GM13977 (cell line): ENCODE results near the gene RAP2A.

Source experiments
- DNase-seq: peaks from one replicate; pipeline ENCODE4 v3.0.0; 2012; ENCODE audit warnings: low spot score
- CTCF ChIP-seq: IDR thresholded peaks from 2 replicates; pipeline ENCODE4 v1.5.1; 2012; ENCODE audit warnings: mild to moderate bottlenecking, control low read depth; ENCODE audit not compliant: insufficient read depth; ENCODE audit errors: extremely low read depth, missing control alignments
- in situ Hi-C: fragments of 300-500 bp; cut with MboI; formaldehyde crosslinking; loops from one replicate; pipeline ENCODE4 v1.12.0; 2022; ENCODE audit warnings: low sequenced_read_pairs, low pct_unique_long_range_greater_than_20kb, mixed read lengths, inconsistent platforms; ENCODE audit not compliant: unreplicated experiment

The RAP2A gene

DNA sequence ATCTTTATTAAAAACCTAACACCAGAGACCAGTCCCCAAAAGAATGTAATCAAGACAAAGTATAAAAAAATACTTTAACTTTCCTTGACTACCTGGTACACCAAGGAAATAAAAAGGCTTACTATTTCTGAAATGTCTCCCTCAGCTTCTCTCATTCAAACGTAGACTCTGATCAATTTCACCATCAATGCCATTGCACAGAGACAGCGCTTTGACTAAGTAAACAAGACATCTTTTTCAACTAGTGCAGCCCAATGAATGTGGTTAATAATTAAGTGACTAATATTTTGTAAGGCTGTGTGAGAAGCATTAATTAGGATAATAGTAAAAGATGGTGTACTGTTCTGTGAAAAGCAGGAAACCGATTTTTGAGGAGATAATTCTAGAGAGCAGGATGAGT lies 7.3 kb upstream of the RAP2A start:
- no peak for DNase-seq
- no peak for TF ChIP-seq CTCF
- in situ Hi-C loops: no loop called here

GRCh38 chr13:97429681-97430081 lies 4.3 kb upstream of the RAP2A start:
- no peak for TF ChIP-seq CTCF
- in situ Hi-C loops: no loop called here
- DNase-seq: no peak

DNA sequence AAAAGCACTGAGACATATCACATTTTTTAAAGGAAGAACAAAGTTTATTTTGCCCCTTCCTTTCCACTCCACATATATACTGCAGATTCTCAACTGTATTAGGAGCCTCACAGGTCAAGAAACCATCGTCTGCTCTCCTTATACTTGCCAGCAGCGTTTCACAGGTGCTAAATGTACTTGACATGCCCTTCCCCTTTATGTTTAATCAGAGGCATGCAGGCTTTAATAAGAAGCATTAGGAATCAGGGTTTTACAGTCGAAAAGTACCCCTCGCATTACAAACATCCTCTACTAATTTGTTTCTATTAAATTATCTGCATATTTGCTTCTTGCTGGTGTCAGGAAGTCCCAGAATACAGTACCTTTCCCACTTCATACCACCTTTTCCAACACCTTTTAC lies 3.7 kb upstream of the RAP2A start:
- in situ Hi-C loops: no loop called here
- TF ChIP-seq CTCF: no peak
- DNase-seq: no peak

DNA sequence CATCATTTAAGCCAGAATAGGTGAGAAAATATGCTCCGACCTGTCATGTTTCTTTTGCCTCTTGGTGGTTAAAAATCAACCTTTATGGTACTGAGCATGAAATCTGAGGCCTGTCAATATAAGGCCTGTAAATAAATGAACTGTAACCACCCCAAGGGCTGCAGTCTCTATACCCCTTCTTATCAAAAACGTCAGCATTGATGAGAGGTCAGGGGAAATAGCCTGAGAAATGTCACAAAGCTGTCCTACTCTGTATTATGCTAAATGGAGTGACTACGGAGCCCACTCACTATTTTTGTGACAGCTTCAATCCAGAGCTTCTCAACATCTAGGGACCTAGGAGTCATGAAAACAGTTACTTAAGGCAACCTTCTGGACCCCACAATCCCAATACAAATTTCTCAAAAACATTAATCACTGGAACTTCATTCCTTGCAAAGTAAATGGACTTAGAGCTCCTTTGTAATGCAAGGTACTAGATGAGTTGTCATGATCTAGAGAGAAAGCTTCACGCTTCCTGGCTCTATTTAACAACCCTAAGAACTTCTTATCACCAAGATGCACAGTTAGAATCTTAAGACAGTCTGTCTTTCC lies 2.7 kb upstream of the RAP2A start:
- no peak for TF ChIP-seq CTCF
- in situ Hi-C loops: no loop called here
- no peak for DNase-seq

DNA sequence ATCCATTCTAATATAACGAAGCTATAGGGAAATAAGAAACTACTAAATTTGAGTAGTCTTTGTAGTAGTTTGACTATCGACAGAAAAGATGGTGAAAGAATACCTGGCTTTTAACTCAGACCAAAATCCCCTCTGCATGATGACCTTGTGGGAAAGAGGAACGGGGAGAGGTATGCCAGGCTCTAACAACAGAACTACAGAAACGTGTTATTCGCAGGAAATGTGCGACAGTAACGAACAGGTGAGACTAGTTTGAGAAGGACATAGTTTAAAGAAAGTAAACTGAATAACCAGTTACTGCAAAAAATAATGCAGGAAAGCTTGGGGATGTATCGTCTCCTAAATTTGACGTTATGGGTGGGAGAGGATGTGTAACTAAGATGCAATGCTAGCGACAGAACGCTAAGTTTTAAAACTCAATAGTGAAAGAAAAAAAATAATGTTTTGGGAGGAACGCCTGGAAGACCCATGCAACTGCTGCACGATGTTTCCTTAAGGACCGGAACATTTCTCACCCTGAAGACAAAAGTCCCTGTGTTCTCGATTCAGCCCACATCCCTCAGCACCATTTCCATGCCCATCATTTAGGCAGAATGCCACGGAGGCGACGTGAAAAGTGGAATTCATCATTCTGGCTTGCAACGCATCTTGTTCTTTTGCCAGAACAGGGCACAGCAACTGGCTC lies 1.6 kb upstream of the RAP2A start:
- no peak for DNase-seq
- in situ Hi-C loops: no loop called here
- no peak for TF ChIP-seq CTCF

DNA sequence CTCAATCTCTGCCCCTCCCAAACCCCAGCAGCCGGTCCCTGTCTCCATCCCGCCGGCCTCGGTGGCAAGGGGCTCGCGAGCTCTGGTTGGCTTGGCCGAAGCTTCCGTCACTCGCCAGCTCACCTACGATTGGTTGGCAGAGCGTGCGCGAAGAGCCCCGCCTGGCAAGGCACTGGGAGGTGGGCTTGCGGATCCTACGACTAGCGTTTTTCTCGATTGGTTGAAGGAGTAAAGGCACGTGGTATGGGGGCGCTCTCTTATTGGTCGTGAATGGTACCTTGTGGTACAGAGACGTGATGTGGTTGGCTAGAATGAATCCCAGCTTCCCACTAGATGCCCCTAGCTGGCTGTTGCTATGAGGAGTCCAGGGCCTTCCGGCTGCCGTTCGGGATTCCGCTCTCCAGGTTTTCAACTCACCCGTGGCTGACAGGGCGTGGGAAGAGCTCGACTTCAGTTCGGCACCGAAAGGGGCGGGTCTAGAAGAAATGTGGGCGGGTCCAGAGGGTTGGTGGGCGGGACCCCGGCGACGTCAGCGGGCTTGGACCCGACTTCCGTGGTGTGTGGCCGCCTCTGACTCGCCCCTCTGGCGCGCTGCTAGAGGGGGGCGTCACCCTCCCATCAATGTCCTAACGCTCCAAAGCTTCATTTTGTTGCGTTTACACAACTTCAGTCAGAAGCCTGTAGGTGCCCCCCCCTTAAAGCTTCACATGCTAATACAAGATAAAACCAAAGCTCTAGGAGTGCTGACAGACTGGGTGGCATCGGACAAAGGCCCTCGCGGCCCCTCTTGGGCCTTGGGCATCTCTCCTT lies 847 bp upstream of the RAP2A start:
- TF ChIP-seq CTCF: no peak
- DNase-seq: peak; percentile 82
- in situ Hi-C loops: no loop called here
